Dendritic cell treated with granulocyte-macrophage colony-stimulating factor and Interleukin-4, amounts not matched to agents 40 ng/mL and 50 ng/mL, for 4 days (primary cell): ENCODE data around the gene C10orf53.
"Not testable (repeated sequence)": the region's sequence is repeated elsewhere in the genome, so short reads cannot be mapped to it uniquely, and the experiment has no call there.

Experiments
- H3K27ac Mint-ChIP-seq: one replicate; pipeline ENCODE4 v1.8.0; 2022; ENCODE audit warnings: mild to moderate bottlenecking, mixed read lengths
- H3K27me3 Mint-ChIP-seq: one replicate; pipeline ENCODE4 v1.8.0; 2022; ENCODE audit warnings: mild to moderate bottlenecking, mixed read lengths
- H3K36me3 Mint-ChIP-seq: one replicate; pipeline ENCODE4 v1.8.0; 2022; ENCODE audit warnings: low read depth, mixed read lengths
- H3K4me1 Mint-ChIP-seq: one replicate; pipeline ENCODE4 v1.8.0; 2022; ENCODE audit warnings: low read depth, mixed read lengths
- H3K4me3 Mint-ChIP-seq: one replicate; pipeline ENCODE4 v1.8.0; 2022; ENCODE audit warnings: mild to moderate bottlenecking, moderate library complexity, mixed read lengths
- H3K9me3 Mint-ChIP-seq: one replicate; pipeline ENCODE4 v1.8.0; 2022; ENCODE audit warnings: mixed read lengths
- intact Hi-C: fragments of 100-400 bp; cut with micrococcal nuclease; formaldehyde crosslinking; loops from one replicate; pipeline ENCODE4 v1.15.0; 2022

Gene C10orf53

GRCh38 chr10:49661140-49661856, 18.2 kb upstream of the C10orf53 start:
- no peaks in the 10 kb centered on the region for H3K36me3 Mint-ChIP-seq
- no peak overlapping the region for H3K27ac Mint-ChIP-seq
- H3K9me3 Mint-ChIP-seq: peaks cover 20% of the 10 kb centered on the region
- no peaks in the 10 kb centered on the region for H3K4me1 Mint-ChIP-seq
- no peak overlapping the region for H3K4me3 Mint-ChIP-seq
- intact Hi-C loops: no loop called here
- peaks cover 7% of the 10 kb centered on the region for H3K27me3 Mint-ChIP-seq

- Mint-ChIP-seq H3K4me1 (no peaks in the 10 kb centered on the region), H3K36me3 (no peaks in the 10 kb centered on the region), H3K4me3 (no peak overlapping the region), H3K27ac (no peak overlapping the region), H3K9me3 (peaks cover 20% of the 10 kb centered on the region), H3K27me3 (peaks cover 3% of the 10 kb centered on the region)
- intact Hi-C loops: no loop called here
Measured at GRCh38 chr10:49662169-49662830, 17.2 kb upstream of the C10orf53 start.

- Mint-ChIP-seq H3K27me3 (peaks cover 5% of the 10 kb centered on the region), H3K9me3 (peaks cover 17% of the 10 kb centered on the region), H3K4me1 (no peaks in the 10 kb centered on the region), H3K36me3 (no peaks in the 10 kb centered on the region), H3K27ac (no peak overlapping the region), H3K4me3 (no peak overlapping the region)
- intact Hi-C loops: no loop called here
Measured at GRCh38 chr10:49663596-49663995, 15.9 kb upstream of the C10orf53 start.

GRCh38 chr10:49664006-49664841, 15.2 kb upstream of the C10orf53 start:
- intact Hi-C loops: no loop called here
- Mint-ChIP-seq H3K9me3 (peaks cover 11% of the 10 kb centered on the region), H3K4me3 (no peak overlapping the region), H3K36me3 (no peaks in the 10 kb centered on the region), H3K27ac (no peak overlapping the region), H3K27me3 (peaks cover 8% of the 10 kb centered on the region), H3K4me1 (no peaks in the 10 kb centered on the region)

GRCh38 chr10:49664842-49665355, 14.6 kb upstream of the C10orf53 start:
- intact Hi-C loops: no loop called here
- Mint-ChIP-seq H3K27me3 (peaks cover 8% of the 10 kb centered on the region), H3K4me3 (no peak overlapping the region), H3K9me3 (peaks cover 4% of the 10 kb centered on the region), H3K36me3 (no peaks in the 10 kb centered on the region), H3K4me1 (no peaks in the 10 kb centered on the region), H3K27ac (no peak overlapping the region)

GRCh38 chr10:49666054-49666615, 13.3 kb upstream of the C10orf53 start:
- Mint-ChIP-seq H3K36me3 (no peaks in the 10 kb centered on the region), H3K9me3 (no peaks in the 10 kb centered on the region), H3K4me1 (no peaks in the 10 kb centered on the region), H3K27me3 (peaks cover 8% of the 10 kb centered on the region), H3K27ac (no peak overlapping the region), H3K4me3 (no peak overlapping the region)
- intact Hi-C loops: no loop called here

GRCh38 chr10:49666685-49667084, 12.8 kb upstream of the C10orf53 start:
- no peak overlapping the region for H3K27ac Mint-ChIP-seq
- H3K9me3 Mint-ChIP-seq: no peaks in the 10 kb centered on the region
- H3K27me3 Mint-ChIP-seq: peaks cover 8% of the 10 kb centered on the region
- intact Hi-C loops: no loop called here
- H3K4me3 Mint-ChIP-seq: no peak overlapping the region
- no peaks in the 10 kb centered on the region for H3K36me3 Mint-ChIP-seq
- H3K4me1 Mint-ChIP-seq: no peaks in the 10 kb centered on the region

GRCh38 chr10:49667991-49668390, 11.5 kb upstream of the C10orf53 start:
- Mint-ChIP-seq H3K27ac (no peak overlapping the region), H3K9me3 (no peaks in the 10 kb centered on the region), H3K27me3 (peaks cover 8% of the 10 kb centered on the region), H3K4me1 (no peaks in the 10 kb centered on the region), H3K4me3 (no peak overlapping the region), H3K36me3 (no peaks in the 10 kb centered on the region)
- intact Hi-C loops: no loop called here

- no peaks in the 10 kb centered on the region for H3K4me1 Mint-ChIP-seq
- H3K4me3 Mint-ChIP-seq: no peak overlapping the region
- peaks cover 14% of the 10 kb centered on the region for H3K27me3 Mint-ChIP-seq
- intact Hi-C loops: no loop called here
- no peak overlapping the region for H3K27ac Mint-ChIP-seq
- H3K9me3 Mint-ChIP-seq: no peaks in the 10 kb centered on the region
- no peaks in the 10 kb centered on the region for H3K36me3 Mint-ChIP-seq
Measured at GRCh38 chr10:49668684-49669083, 10.8 kb upstream of the C10orf53 start.

GRCh38 chr10:49678827-49679479, 498 bp upstream of the C10orf53 start:
- Mint-ChIP-seq H3K27ac (no peak overlapping the region), H3K9me3 (peaks cover 21% of the 10 kb centered on the region), H3K27me3 (peaks cover 42% of the 10 kb centered on the region), H3K36me3 (no peaks in the 10 kb centered on the region), H3K4me1 (peaks cover 8% of the 10 kb centered on the region), H3K4me3 (peak overlapping the region; percentile 4)
- intact Hi-C loops: no loop called here

- H3K27ac Mint-ChIP-seq, H3K4me3 Mint-ChIP-seq, intact Hi-C loops, H3K36me3 Mint-ChIP-seq, H3K4me1 Mint-ChIP-seq: not testable (repeated sequence)
- Mint-ChIP-seq H3K9me3 (peaks cover 21% of the 10 kb centered on the region), H3K27me3 (peaks cover 33% of the 10 kb centered on the region)
Measured at GRCh38 chr10:49682449-49682848, 3.0 kb downstream of the C10orf53 start.

- Mint-ChIP-seq H3K27ac (no peak overlapping the region), H3K9me3 (peaks cover 21% of the 10 kb centered on the region), H3K36me3 (no peaks in the 10 kb centered on the region), H3K4me1 (peaks cover 8% of the 10 kb centered on the region), H3K4me3 (no peak overlapping the region), H3K27me3 (peaks cover 35% of the 10 kb centered on the region)
- intact Hi-C loops: no loop called here
Measured at GRCh38 chr10:49682879-49683278, 3.4 kb downstream of the C10orf53 start.

- H3K27ac Mint-ChIP-seq: no peak overlapping the region
- H3K9me3 Mint-ChIP-seq: peaks cover 7% of the 10 kb centered on the region
- peaks cover 45% of the 10 kb centered on the region for H3K27me3 Mint-ChIP-seq
- H3K4me1 Mint-ChIP-seq: no peaks in the 10 kb centered on the region
- H3K36me3 Mint-ChIP-seq: no peaks in the 10 kb centered on the region
- intact Hi-C loops: no loop called here
- H3K4me3 Mint-ChIP-seq: no peak overlapping the region
Measured at GRCh38 chr10:49686651-49687050, 7.2 kb downstream of the C10orf53 start.
